ENCODE data around the gene SLC2A9. TPM values are rescaled to one million over a fixed set of nuclear protein-coding genes. Genes with fewer than 3 reads are reported as not detected.

Gene SLC2A9
- polyA plus RNA-seq, 1 donor, result 28.7 TPM

- no peaks in the 10 kb centered on the region for H3K9me3 ChIP-seq (ENCODE audit: control insufficient read depth, low read depth, low read length)
- no peak overlapping the region for H3K27ac ChIP-seq (ENCODE audit: low read length)
- H3K4me1 ChIP-seq (ENCODE audit: control insufficient read depth, insufficient read depth, low read length), result no peaks in the 10 kb centered on the region
- H3K27me3 ChIP-seq (ENCODE audit: control insufficient read depth, insufficient read depth, low read length), result no peaks in the 10 kb centered on the region
- DNase-seq, result no peak
- no peak overlapping the region for H3K4me3 ChIP-seq (ENCODE audit: low read length)
- 100% methylated on average over 2 of the region's 5 CpGs for WGBS (ENCODE audit: insufficient coverage, low lambda C conversion rate)
- peaks cover 59% of the 10 kb centered on the region for H3K36me3 ChIP-seq (ENCODE audit: control insufficient read depth, insufficient read depth, low read length)
Measured at GRCh38 chr4:9980898-9981297, 40.4 kb downstream of the SLC2A9 start.

DNA sequence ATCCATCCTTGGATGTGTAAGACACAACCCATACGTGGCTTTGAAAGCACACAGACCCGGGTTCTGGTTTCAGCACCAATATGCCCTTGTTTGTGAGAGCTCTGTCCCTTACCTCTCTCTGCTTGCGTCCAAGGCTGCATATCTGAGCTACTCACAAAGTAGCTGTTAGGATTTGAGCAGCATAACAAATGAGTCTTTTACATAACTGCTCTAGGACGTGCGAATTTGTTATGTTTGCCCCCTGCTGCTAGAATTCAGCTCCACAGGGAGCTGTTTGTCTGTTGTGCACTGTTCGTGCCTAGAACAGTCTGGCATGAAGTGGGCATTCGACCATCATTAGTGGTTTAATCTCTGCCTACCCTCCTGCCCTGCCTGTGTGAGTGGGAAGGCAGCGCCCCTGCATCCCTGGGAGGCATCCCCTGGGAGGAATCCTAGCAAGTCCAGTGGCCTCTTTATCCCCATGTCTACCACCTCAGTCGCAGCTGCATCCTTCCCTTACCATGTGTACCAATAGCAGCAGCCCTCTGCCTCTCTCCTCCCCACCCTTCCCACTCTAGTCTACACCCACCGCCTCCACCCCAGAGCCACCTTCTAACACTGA, 42.1 kb downstream of the SLC2A9 start:
- Histone ChIP-seq H3K4me1 (ENCODE audit: control insufficient read depth, insufficient read depth, low read length) (no peaks in the 10 kb centered on the region), H3K9me3 (ENCODE audit: control insufficient read depth, low read depth, low read length) (no peaks in the 10 kb centered on the region), H3K4me3 (ENCODE audit: low read length) (no peak overlapping the region), H3K27me3 (ENCODE audit: control insufficient read depth, insufficient read depth, low read length) (no peaks in the 10 kb centered on the region), H3K36me3 (ENCODE audit: control insufficient read depth, insufficient read depth, low read length) (peaks cover 43% of the 10 kb centered on the region), H3K27ac (ENCODE audit: low read length) (no peak overlapping the region)
- WGBS (ENCODE audit: insufficient coverage, low lambda C conversion rate), result no CpG with 5 or more reads among the region's 10 CpGs
- DNase-seq, result no peak

GRCh38 chr4:9977518-9978031, 43.7 kb downstream of the SLC2A9 start:
- H3K27ac ChIP-seq (ENCODE audit: low read length), result no peak overlapping the region
- 73% methylated on average over 3 of the region's 11 CpGs for WGBS (ENCODE audit: insufficient coverage, low lambda C conversion rate)
- H3K4me3 ChIP-seq (ENCODE audit: low read length), result no peak overlapping the region
- no peaks in the 10 kb centered on the region for H3K27me3 ChIP-seq (ENCODE audit: control insufficient read depth, insufficient read depth, low read length)
- DNase-seq, result no peak
- no peaks in the 10 kb centered on the region for H3K4me1 ChIP-seq (ENCODE audit: control insufficient read depth, insufficient read depth, low read length)
- peaks cover 34% of the 10 kb centered on the region for H3K36me3 ChIP-seq (ENCODE audit: control insufficient read depth, insufficient read depth, low read length)
- H3K9me3 ChIP-seq (ENCODE audit: control insufficient read depth, low read depth, low read length), result no peaks in the 10 kb centered on the region

DNA sequence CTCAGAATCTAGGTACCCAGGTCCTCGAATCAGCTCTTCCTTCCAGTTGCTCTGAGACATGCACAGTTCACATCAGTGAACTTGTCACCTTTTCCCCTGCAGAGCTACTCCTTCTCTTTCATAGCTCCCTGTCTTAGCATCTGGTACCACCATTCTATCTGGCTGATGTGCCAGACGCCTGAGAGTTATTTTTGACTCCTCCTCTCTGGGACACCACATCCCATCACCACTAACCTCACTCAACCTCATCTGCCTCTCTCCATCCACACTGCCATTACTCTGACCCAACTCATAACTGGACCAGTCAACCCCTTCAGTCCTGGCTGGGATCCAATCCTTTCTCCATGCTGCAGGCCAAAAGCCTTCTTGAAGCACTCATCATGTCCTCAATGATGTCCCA, 44.5 kb downstream of the SLC2A9 start:
- peaks cover 32% of the 10 kb centered on the region for H3K36me3 ChIP-seq (ENCODE audit: control insufficient read depth, insufficient read depth, low read length)
- H3K4me1 ChIP-seq (ENCODE audit: control insufficient read depth, insufficient read depth, low read length), result no peaks in the 10 kb centered on the region
- H3K4me3 ChIP-seq (ENCODE audit: low read length), result no peak overlapping the region
- 67% methylated on average over 1 of the region's 2 CpGs for WGBS (ENCODE audit: insufficient coverage, low lambda C conversion rate)
- no peak overlapping the region for H3K27ac ChIP-seq (ENCODE audit: low read length)
- H3K9me3 ChIP-seq (ENCODE audit: control insufficient read depth, low read depth, low read length), result no peaks in the 10 kb centered on the region
- H3K27me3 ChIP-seq (ENCODE audit: control insufficient read depth, insufficient read depth, low read length), result no peaks in the 10 kb centered on the region
- DNase-seq, result no peak

- Histone ChIP-seq H3K27ac (ENCODE audit: low read length) (no peak overlapping the region), H3K27me3 (ENCODE audit: control insufficient read depth, insufficient read depth, low read length) (no peaks in the 10 kb centered on the region), H3K4me1 (ENCODE audit: control insufficient read depth, insufficient read depth, low read length) (no peaks in the 10 kb centered on the region), H3K36me3 (ENCODE audit: control insufficient read depth, insufficient read depth, low read length) (peaks cover 32% of the 10 kb centered on the region), H3K4me3 (ENCODE audit: low read length) (no peak overlapping the region), H3K9me3 (ENCODE audit: control insufficient read depth, low read depth, low read length) (no peaks in the 10 kb centered on the region)
- no peak for DNase-seq
- WGBS (ENCODE audit: insufficient coverage, low lambda C conversion rate), result no CpG with 5 or more reads among the region's 1 CpG
Measured at GRCh38 chr4:9976293-9976692, 45.0 kb downstream of the SLC2A9 start.

DNA sequence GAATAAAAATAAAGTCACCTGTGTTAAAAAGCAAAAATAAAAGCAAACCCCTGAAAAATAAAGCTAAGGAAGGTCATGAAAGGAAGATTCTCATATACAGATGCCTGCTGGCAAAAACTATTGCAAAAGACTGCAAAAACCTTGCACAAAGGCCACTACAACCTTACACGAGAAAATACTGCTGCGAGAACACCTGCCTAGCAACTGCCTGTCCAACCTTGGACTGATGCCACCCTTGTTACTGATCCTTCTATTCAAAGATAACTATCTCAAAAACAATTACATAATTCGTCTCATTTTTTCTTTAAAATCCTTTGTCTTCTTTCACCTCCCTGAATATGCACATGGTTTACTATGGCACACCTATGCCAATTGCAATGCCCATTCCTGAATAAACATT, 49.6 kb downstream of the SLC2A9 start:
- Histone ChIP-seq H3K9me3 (ENCODE audit: control insufficient read depth, low read depth, low read length) (no peaks in the 10 kb centered on the region), H3K27ac (ENCODE audit: low read length) (no peak overlapping the region), H3K27me3 (ENCODE audit: control insufficient read depth, insufficient read depth, low read length) (no peaks in the 10 kb centered on the region), H3K4me3 (ENCODE audit: low read length) (no peak overlapping the region), H3K36me3 (ENCODE audit: control insufficient read depth, insufficient read depth, low read length) (peaks cover 3% of the 10 kb centered on the region), H3K4me1 (ENCODE audit: control insufficient read depth, insufficient read depth, low read length) (no peaks in the 10 kb centered on the region)
- DNase-seq, result no peak
- 51% methylated on average over 3 of the region's 3 CpGs for WGBS (ENCODE audit: insufficient coverage, low lambda C conversion rate)

DNA sequence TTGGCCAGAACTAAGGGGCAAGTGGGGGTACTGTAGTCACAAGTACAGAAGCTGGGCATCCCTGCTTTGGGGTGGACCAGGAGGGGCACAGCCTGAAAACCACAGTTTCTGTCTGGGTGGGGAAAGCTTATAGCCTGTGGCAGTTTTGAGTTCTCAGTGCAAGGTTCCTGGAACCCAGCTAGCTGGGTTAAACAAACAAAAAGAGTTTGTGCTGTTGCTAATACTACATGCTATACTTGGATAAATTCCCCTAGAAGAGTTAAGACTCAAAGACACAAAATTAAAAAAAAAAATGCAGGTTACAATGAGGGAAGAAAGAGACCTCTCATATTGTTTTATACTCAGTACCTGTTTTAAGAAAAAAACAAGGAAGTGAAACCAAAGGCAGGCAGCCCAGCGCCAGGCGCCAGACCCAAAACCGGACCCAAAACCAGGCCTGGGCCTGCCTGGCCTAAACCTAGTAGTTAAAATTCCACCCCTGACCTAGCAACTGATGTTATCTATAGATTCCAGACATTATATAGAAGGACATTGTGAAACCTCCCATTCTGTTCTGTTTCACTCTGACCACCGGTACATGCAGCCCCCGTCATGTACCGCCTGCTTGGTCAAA, 50.8 kb downstream of the SLC2A9 start:
- peaks cover 3% of the 10 kb centered on the region for H3K36me3 ChIP-seq (ENCODE audit: control insufficient read depth, insufficient read depth, low read length)
- DNase-seq, result no peak
- no peaks in the 10 kb centered on the region for H3K27me3 ChIP-seq (ENCODE audit: control insufficient read depth, insufficient read depth, low read length)
- H3K4me1 ChIP-seq (ENCODE audit: control insufficient read depth, insufficient read depth, low read length), result no peaks in the 10 kb centered on the region
- H3K27ac ChIP-seq (ENCODE audit: low read length), result no peak overlapping the region
- H3K9me3 ChIP-seq (ENCODE audit: control insufficient read depth, low read depth, low read length), result no peaks in the 10 kb centered on the region
- no CpG with 5 or more reads among the region's 6 CpGs for WGBS (ENCODE audit: insufficient coverage, low lambda C conversion rate)
- no peak overlapping the region for H3K4me3 ChIP-seq (ENCODE audit: low read length)

DNA sequence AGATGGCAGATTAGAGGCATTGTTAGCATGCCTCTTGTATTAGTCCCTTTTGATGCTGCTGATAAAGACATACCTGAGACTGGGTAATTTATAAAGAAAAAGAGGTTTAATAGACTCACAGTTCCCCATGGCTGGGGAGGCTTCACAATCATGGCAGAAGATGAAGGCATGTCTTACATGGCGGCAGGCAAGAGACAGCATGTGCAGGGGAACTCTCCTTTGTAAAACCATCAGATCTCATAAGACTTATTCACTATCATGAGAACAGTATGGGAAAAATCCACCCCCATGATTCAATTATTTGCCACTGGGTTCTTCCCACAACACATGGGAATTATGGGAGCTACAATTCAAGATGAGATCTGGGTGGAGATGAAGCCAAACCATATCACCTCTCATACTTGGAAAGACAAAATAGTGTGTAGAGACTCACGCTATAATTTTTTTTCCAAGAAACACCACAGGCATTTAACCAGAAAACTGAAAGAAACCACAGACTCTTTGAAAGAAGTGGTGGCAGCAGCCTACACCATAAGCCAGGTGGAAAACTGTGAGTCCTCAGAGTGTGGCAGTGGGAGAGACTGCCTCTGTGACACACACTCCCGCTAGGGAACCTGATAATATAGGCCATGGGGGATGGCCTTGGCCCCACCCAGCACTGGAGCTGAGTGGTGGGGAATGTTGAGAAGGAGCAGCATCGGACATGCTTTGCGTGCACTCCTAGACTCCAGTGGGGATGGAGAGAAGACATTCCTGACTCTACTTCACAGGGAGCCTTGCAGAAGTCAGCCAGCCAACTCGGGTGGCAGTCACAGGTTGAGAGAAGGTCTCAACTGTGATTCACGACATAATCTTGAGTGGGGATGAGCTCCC, 51.5 kb downstream of the SLC2A9 start:
- Histone ChIP-seq H3K36me3 (ENCODE audit: control insufficient read depth, insufficient read depth, low read length) (peaks cover 3% of the 10 kb centered on the region), H3K9me3 (ENCODE audit: control insufficient read depth, low read depth, low read length) (no peaks in the 10 kb centered on the region), H3K27ac (ENCODE audit: low read length) (no peak overlapping the region), H3K4me1 (ENCODE audit: control insufficient read depth, insufficient read depth, low read length) (no peaks in the 10 kb centered on the region), H3K4me3 (ENCODE audit: low read length) (no peak overlapping the region), H3K27me3 (ENCODE audit: control insufficient read depth, insufficient read depth, low read length) (no peaks in the 10 kb centered on the region)
- no CpG with 5 or more reads among the region's 7 CpGs for WGBS (ENCODE audit: insufficient coverage, low lambda C conversion rate)
- DNase-seq, result no peak

DNA sequence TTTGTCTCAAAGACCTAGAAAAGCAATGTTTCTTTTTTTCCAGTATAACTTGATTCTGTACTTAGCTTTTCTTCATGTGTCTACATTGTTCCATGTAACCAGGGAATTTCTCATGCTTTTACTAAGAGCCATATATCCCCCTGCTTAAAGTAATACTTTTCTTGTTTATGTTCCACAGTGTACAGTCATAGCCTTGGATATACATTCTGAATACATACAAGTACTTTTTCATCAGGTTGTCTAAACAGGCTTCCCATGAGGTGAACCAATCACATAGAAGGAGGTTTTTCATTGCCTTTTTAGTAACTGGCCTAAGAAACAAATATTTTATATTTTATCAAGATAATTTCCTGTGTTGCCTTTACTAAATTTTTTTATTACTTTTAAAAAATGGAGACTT, 52.8 kb downstream of the SLC2A9 start:
- no peaks in the 10 kb centered on the region for H3K9me3 ChIP-seq (ENCODE audit: control insufficient read depth, low read depth, low read length)
- no peak for DNase-seq

DNA sequence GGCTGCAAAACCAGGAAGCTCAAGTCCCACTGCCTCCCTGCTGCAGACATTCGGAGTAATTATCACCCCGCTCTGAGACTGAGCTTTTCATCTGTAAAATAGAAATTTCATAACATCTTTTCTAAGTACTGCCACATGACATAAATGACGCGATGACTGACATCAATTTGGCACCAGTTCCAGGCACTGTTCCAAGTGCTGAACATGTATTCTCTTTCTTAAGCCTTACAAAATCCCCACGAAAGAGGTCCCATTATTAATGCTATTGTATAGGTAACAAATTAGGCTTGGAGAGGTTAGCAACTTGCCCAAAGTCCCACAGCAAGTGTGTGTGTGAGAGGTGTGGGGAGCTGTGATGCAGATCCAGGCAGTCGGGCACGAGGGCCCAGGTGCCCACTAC, 56.4 kb downstream of the SLC2A9 start:
- Histone ChIP-seq H3K27ac (ENCODE audit: low read length) (no peak overlapping the region), H3K4me1 (ENCODE audit: control insufficient read depth, insufficient read depth, low read length) (no peaks in the 10 kb centered on the region), H3K9me3 (ENCODE audit: control insufficient read depth, low read depth, low read length) (no peaks in the 10 kb centered on the region), H3K36me3 (ENCODE audit: control insufficient read depth, insufficient read depth, low read length) (peaks cover 16% of the 10 kb centered on the region), H3K27me3 (ENCODE audit: control insufficient read depth, insufficient read depth, low read length) (no peaks in the 10 kb centered on the region), H3K4me3 (ENCODE audit: low read length) (no peak overlapping the region)
- WGBS (ENCODE audit: insufficient coverage, low lambda C conversion rate), result 93% methylated on average over 2 of the region's 7 CpGs
- no peak for DNase-seq

More for the DNA sequence above, 52.8 kb downstream of the SLC2A9 start:
- Histone ChIP-seq H3K36me3 (ENCODE audit: control insufficient read depth, insufficient read depth, low read length) (peaks cover 11% of the 10 kb centered on the region), H3K27me3 (ENCODE audit: control insufficient read depth, insufficient read depth, low read length) (no peaks in the 10 kb centered on the region), H3K4me1 (ENCODE audit: control insufficient read depth, insufficient read depth, low read length) (no peaks in the 10 kb centered on the region), H3K27ac (ENCODE audit: low read length) (no peak overlapping the region), H3K4me3 (ENCODE audit: low read length) (no peak overlapping the region)

Measured in large intestine (tissue), 3 donors.